ENCODE measurements around the gene LRRC4B. TPM values are rescaled to one million over a fixed set of nuclear protein-coding genes. Genes with fewer than 3 reads are reported as not detected.

The LRRC4B gene
- total and polyA plus RNA-seq, 11 donors: 0.35 to 2.4 (median 0.97) TPM

DNA sequence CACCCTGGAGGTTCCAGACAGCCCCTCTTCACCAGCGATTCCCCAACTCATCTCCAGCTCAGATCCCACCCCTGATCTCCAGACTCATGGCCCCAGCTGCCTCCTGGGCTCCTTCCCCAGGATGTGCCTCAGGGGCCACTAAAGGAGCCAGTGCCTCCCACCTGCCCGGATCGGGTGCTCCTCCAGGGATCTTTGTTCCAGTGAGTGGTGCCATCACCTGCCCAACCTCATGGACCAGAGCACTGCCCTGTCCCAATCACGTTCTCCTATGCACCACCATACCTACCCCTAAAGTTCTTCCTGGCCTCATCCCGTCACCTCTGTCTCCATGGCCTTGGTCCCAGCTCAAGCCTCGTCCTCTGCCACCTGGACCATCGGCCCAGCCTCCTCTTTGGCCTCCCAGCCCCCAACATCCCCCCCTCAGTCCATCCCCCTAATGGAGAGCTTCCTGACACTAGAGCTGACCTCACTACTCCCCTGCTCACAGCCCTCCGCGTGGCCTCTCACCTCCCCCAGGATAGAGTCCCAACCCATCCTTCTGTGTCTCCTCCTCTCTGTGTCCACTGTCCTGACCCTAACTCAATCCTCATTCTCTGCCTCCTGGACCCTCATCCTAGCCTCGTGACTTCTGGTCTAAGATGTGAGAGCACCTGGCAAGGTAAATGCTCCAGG lies 82.8 kb downstream of the LRRC4B start:
- WGBS, 4 donors: 65 to 74% (median 71%) methylated on average over 9 to 10 of the region's 10 CpGs
- Histone ChIP-seq H3K27me3 (peaks cover 0 to 4% (median 0%) of the 10 kb centered on the region in 9 donors), H3K9me3 (no peaks in the 10 kb centered on the region), H3K4me3 (no peak overlapping the region), H3K4me1 (peaks cover 0 to 11% (median 0%) of the 10 kb centered on the region in 12 donors), H3K36me3 (peaks cover 0 to 48% (median 27%) of the 10 kb centered on the region in 9 donors), H3K27ac (no peak overlapping the region)
- intact Hi-C loops (cut with DNase I): no loop called here
- DNase-seq: peak in 1 of 5 donors; percentile 8
- TF ChIP-seq CTCF (IDR thresholded peaks at IDR 0.05) (no peak), POLR2A (IDR thresholded peaks at IDR 0.05) (no peak)
- ATAC-seq: no peak

DNA sequence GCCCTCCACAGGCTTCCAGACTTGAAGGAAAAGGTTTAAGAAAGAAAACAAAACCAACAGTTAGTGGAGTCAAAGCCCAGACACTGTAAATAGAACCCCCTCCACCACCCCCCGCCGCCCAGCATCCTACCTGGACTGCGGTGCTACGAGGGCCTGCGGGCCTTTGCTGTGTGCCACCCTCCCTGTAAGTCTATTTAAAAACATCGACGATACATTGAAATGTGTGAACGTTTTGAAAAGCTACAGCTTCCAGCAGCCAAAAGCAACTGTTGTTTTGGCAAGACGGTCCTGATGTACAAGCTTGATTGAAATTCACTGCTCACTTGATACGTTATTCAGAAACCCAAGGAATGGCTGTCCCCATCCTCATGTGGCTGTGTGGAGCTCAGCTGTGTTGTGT lies 85.3 kb downstream of the LRRC4B start:
- no peak for ATAC-seq
- no peak overlapping the region for H3K4me3 ChIP-seq
- H3K36me3 ChIP-seq: peaks cover 0 to 68% (median 44%) of the 10 kb centered on the region in 9 donors
- H3K4me1 ChIP-seq: peaks cover 0 to 17% (median 3%) of the 10 kb centered on the region in 12 donors
- TF ChIP-seq POLR2A (IDR thresholded peaks at IDR 0.05) (no peak), CTCF (IDR thresholded peaks at IDR 0.05) (no peak)
- H3K27me3 ChIP-seq: peaks cover 0 to 4% (median 0%) of the 10 kb centered on the region in 9 donors
- 57 to 66% (median 63%) methylated on average over 10 of the region's 10 CpGs for whole genome bisulfite sequencing, 4 donors
- no peaks in the 10 kb centered on the region for H3K9me3 ChIP-seq
- no peak overlapping the region for H3K27ac ChIP-seq
- intact Hi-C loops (cut with DNase I): no loop called here
- DNase-seq: no peak

DNA sequence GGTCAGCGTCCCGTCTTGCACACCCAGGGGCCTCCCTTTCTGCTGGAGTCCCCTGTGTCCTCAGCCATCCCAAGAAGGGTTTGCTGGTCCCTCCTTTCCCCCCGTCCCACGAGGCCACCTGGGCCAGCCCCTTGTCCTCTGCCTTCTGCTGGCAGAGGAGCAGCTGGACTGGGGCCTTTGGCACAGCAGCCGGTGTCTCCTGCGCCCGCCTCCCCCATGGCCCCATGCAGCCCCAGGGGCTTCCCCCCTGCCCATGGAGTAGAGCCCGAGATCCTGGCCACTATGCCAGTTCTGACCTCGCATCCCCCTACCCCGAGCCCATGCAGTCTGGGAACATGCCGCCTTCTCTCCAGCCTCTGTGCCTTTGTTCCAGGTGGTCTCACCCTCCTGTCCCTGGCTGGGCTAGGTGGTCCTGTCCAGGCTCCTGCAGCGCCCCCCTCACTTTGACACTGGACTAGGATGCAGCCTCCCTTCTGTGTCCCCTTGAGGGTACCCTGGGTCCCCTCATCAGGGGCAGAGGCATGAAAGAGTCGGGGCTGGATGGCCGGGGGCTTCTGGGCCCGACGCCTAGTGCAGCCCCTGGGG lies 85.9 kb downstream of the LRRC4B start:
- DNase-seq (peak in 1 of 5 donors; percentile 40), ATAC-seq (no peak)
- peaks cover 0 to 2% (median 0%) of the 10 kb centered on the region in 9 donors for H3K27me3 ChIP-seq
- H3K36me3 ChIP-seq: peaks cover 0 to 68% (median 44%) of the 10 kb centered on the region in 9 donors
- no peak for TF ChIP-seq POLR2A (IDR thresholded peaks at IDR 0.05)
- no peak for TF ChIP-seq CTCF (IDR thresholded peaks at IDR 0.05)
- no peaks in the 10 kb centered on the region for H3K9me3 ChIP-seq
- no peak overlapping the region for H3K4me3 ChIP-seq
- no peak overlapping the region for H3K27ac ChIP-seq
- intact Hi-C loops (cut with DNase I): no loop called here
- peaks cover 3 to 23% (median 8%) of the 10 kb centered on the region in 12 donors for H3K4me1 ChIP-seq
- 64 to 84% (median 78%) methylated on average over 10 to 16 of the region's 16 CpGs for WGBS, 4 donors

DNA sequence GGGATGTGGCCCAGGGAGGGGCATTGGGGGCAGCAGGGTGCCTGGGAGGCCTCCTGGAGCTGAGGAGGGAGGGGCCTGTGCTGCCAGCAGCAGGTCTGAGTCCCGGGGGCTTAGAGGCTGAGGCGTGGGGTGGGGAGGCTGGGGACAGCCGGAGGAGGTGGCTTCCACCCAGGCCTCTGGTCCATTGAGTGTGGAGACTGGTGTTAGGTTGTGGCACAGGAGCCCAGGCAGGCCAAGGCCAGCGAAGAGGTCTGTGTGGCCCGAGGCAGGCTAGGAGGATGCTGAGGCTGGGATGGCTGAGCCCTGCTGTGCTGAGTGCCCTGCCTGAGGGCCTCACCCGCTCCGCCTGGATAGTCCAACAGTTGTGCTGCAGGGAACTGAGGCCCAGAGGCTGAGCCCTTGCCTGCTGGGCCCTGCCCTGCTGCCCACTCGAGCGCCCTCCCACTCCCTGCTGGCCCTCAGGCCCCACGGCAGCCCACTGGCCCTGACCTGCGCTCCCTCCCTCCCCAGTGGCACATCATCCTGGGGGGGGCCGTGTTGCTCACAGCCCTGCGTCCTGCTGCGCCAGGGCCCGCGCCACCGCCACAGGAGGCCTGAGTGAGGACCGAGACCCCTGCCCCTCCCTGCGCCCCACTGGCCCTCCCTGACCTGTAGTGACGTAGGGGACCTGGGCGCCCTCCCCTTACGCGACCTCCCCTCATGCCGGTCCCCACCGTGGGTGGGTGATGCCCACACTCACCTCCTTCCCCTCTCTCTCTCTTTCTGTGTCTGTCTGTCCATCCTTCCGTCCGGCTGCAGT lies 86.7 kb downstream of the LRRC4B start:
- intact Hi-C loops (cut with DNase I): no loop called here
- H3K4me3 ChIP-seq: no peak overlapping the region
- WGBS, 4 donors: 92 to 95% (median 94%) methylated on average over 23 to 27 of the region's 27 CpGs
- no peaks in the 10 kb centered on the region for H3K9me3 ChIP-seq
- H3K27me3 ChIP-seq: no peaks in the 10 kb centered on the region
- DNase-seq: peak in 2 of 5 donors; percentile 22 to 48
- H3K36me3 ChIP-seq: peaks cover 0 to 61% (median 44%) of the 10 kb centered on the region in 9 donors
- no peak overlapping the region for H3K27ac ChIP-seq
- H3K4me1 ChIP-seq: peaks cover 7 to 30% (median 14%) of the 10 kb centered on the region in 12 donors
- TF ChIP-seq CTCF (IDR thresholded peaks at IDR 0.05) (no peak), POLR2A (IDR thresholded peaks at IDR 0.05) (no peak)
- ATAC-seq: peak in 1 of 4 donors; percentile 9

All from heart left ventricle (tissue), 16 donors.